ENCODE results near the gene THNSL1. TPM values are rescaled to one million over a fixed set of nuclear protein-coding genes. Genes with fewer than 3 reads are reported as not detected.

THNSL1 gene
- polyA plus RNA-seq, 2 of the 4 experiments (the other 2 are of a cell fraction) = 4.8 to 6.1 TPM

- Histone ChIP-seq H3K9me3 (no peaks in the 10 kb centered on the region), H3K4me1 (0 out of 3 replicates have a peak, but pooled peaks cover 3% of the 10 kb centered on the region), H3K4me2 (no peak overlapping the region), H3K27ac (no peak overlapping the region), H3K4me3 (no peak overlapping the region)
- FAIRE-seq = no peak
- TF ChIP-seq ESRRA (IDR thresholded peaks at IDR 0.05; ENCODE audit: borderline replicate concordance, low read length) = no peak
- no peak for TF ChIP-seq CHD2 (IDR thresholded peaks at IDR 0.05; ENCODE audit: low read length, partially characterized antibody)
- no peak for TF ChIP-seq HOXA7 (CRISPR knock-in tag; IDR thresholded peaks at IDR 0.05)
- no peak for TF ChIP-seq PBX3 (IDR thresholded peaks at IDR 0.05)
- TF ChIP-seq FOSL2 (IDR thresholded peaks at IDR 0.05) = no peak
- no peak for TF ChIP-seq FOSL2 (CRISPR knock-in tag; IDR thresholded peaks at IDR 0.05)
- TF ChIP-seq ZC3H11A (IDR thresholded peaks at IDR 0.05) = no peak
- no peak for TF ChIP-seq FOSB (CRISPR knock-in tag; IDR thresholded peaks at IDR 0.05)
- TF ChIP-seq EHF (CRISPR knock-in tag; IDR thresholded peaks at IDR 0.05) = no peak
- TF ChIP-seq, protein P1, sequence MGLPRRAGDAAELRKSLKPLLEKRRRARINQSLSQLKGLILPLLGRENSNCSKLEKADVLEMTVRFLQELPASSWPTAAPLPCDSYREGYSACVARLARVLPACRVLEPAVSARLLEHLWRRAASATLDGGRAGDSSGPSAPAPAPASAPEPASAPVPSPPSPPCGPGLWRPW (IDR thresholded peaks at IDR 0.05) = no peak
- no peak for TF ChIP-seq NR3C1 (IDR thresholded peaks at IDR 0.05)
- TF ChIP-seq TFCP2L1 (CRISPR knock-in tag; IDR thresholded peaks at IDR 0.05) = no peak
- TF ChIP-seq RCOR1 (IDR thresholded peaks at IDR 0.05; ENCODE audit: low read depth, low read length) = no peak
- TF ChIP-seq ZSCAN20 (CRISPR knock-in tag; IDR thresholded peaks at IDR 0.05) = no peak
- no peak for TF ChIP-seq SMC3 (IDR thresholded peaks at IDR 0.05)
- no peak for ATAC-seq
- POLR2A ChIA-PET = no interaction called here
- DNase-seq (ENCODE audit: low read depth in 1 of 2, low spot score in 1 of 2) = no peak
- CTCF ChIA-PET = interaction anchor here (0.7 to 2.1 kb wide), 5 partner anchors 11 to 397 kb away, joined by 3 to 13 read pairs (median 4); no protein-coding TSS in a partner anchor
These were observed 23.1 kb downstream of the THNSL1 start for GRCh38 chr10:25039531-25039930.

DNA sequence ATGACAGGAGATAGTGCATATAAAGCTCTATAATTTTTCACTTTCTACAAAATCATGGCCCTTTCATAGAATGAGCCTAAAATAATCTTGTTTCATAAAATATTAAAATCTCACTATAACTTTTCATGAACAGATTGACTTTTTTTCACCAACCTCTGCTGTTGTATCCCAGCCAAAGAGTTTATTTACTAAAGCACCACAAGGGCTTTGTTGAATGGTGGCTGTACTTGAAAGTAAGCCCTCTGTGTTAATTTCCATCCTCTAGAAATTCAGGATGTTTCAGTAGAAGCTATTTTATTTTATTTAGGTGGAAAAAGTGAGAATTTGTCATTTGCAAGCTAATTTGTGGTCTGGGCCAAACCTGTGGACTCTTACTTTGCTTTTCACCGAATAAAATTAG, 30.2 kb downstream of the THNSL1 start:
- Histone ChIP-seq H3K27ac (no peak overlapping the region), H3K4me2 (no peak overlapping the region), H3K4me3 (no peak overlapping the region), H3K4me1 (no peaks in the 10 kb centered on the region), H3K9me3 (no peaks in the 10 kb centered on the region)
- 76% methylated on average over 1 of the region's 1 CpG for WGBS (ENCODE audit: missing lambda C conversion rate)
- POLR2A ChIA-PET = no interaction called here
- ATAC-seq = no peak
- FAIRE-seq = no peak
- DNase-seq (ENCODE audit: low read depth in 1 of 2, low spot score in 1 of 2) = no peak
- CTCF ChIA-PET = interaction anchor here (1.5 kb wide), 1 partner anchor 35 kb away, joined by 4 read pairs; no protein-coding TSS in a partner anchor
- TF ChIP-seq FOSB (CRISPR knock-in tag; IDR thresholded peaks at IDR 0.05) (no peak), RFX5 (IDR thresholded peaks at IDR 0.05) (no peak), ZC3H11A (IDR thresholded peaks at IDR 0.05) (no peak), ZNF302 (CRISPR knock-in tag; IDR thresholded peaks at IDR 0.05) (no peak)

GRCh38 chr10:25047088-25047487, 30.7 kb downstream of the THNSL1 start:
- ATAC-seq = no peak
- no peak for DNase-seq (ENCODE audit: low read depth in 1 of 2, low spot score in 1 of 2)
- FAIRE-seq = no peak
- Histone ChIP-seq H3K4me2 (no peak overlapping the region), H3K9me3 (no peaks in the 10 kb centered on the region), H3K4me3 (no peak overlapping the region), H3K27ac (no peak overlapping the region), H3K4me1 (no peaks in the 10 kb centered on the region)
- TF ChIP-seq JUN (IDR thresholded peaks at IDR 0.05) (no peak), SREBF2 (IDR thresholded peaks at IDR 0.05) (no peak)
- POLR2A ChIA-PET = no interaction called here
- CTCF ChIA-PET = interaction anchor here (1.5 kb wide), 1 partner anchor 34 kb away, joined by 4 read pairs; no protein-coding TSS in a partner anchor
- WGBS (ENCODE audit: missing lambda C conversion rate) = 82% methylated on average over 2 of the region's 2 CpGs

DNA sequence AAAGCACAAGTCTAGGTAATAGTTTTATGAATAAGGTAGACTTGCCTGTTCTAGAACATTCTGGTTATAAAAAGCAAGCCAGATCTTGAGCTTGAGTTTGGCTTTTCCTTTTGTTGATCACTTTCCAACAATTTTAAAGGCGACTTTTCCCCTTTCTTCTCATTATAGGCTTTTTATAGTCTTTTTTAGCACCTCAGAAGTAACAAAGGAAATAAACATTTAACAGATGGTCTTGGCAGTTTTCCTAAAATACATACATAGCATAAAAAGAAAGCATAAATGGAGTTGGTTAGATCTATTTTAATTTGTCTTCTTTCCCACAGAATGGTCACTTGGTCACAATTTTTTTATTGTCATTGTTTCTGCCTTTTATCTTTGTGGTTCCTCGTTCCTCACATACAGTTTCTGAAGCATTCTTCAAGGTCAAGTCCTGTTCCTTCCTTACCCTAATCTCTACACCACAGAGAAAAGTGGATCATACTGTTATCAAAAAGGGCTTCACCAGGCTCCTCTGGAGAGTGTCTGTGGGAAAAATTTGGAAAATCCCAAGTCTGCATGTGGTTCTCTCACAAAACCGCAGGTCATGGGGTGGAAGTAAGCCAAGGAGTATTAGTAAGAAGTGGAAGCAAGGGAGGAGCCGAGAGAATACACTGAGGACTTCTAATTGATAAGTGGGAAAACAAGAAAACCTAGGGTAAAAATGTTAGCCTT, 31.3 kb downstream of the THNSL1 start:
- ATAC-seq (no peak), DNase-seq (ENCODE audit: low read depth in 1 of 2, low spot score in 1 of 2) (no peak), FAIRE-seq (no peak)
- 54% methylated on average over 4 of the region's 4 CpGs for WGBS (ENCODE audit: missing lambda C conversion rate)
- H3K9me3 ChIP-seq = no peaks in the 10 kb centered on the region
- H3K4me1 ChIP-seq = no peaks in the 10 kb centered on the region
- ChIA-PET POLR2A (no interaction called here), CTCF (interaction anchor here (1.5 kb wide), 1 partner anchor 34 kb away, joined by 4 read pairs; no protein-coding TSS in a partner anchor)
- no peak overlapping the region for H3K27ac ChIP-seq
- TF ChIP-seq FOSL2 (IDR thresholded peaks at IDR 0.05) = no peak
- no peak for TF ChIP-seq FOSL2 (CRISPR knock-in tag; IDR thresholded peaks at IDR 0.05)
- TF ChIP-seq ATOH8 (CRISPR knock-in tag; IDR thresholded peaks at IDR 0.05; ENCODE audit: low read depth) = no peak
- TF ChIP-seq CHD4 (IDR thresholded peaks at IDR 0.05; ENCODE audit: borderline replicate concordance) = no peak
- no peak for TF ChIP-seq HOXB13 (CRISPR knock-in tag; IDR thresholded peaks at IDR 0.05; ENCODE audit: low read depth)
- TF ChIP-seq JUN (IDR thresholded peaks at IDR 0.05) = no peak
- TF ChIP-seq USF2 (IDR thresholded peaks at IDR 0.05) = no peak
- TF ChIP-seq, protein P2, sequence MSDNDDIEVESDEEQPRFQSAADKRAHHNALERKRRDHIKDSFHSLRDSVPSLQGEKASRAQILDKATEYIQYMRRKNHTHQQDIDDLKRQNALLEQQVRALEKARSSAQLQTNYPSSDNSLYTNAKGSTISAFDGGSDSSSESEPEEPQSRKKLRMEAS (IDR thresholded peaks at IDR 0.05) = no peak
- H3K4me2 ChIP-seq = no peak overlapping the region
- no peak overlapping the region for H3K4me3 ChIP-seq
